GM19455 (cell line): Measurements from ENCODE around the gene ATF4.
"Not testable (repeated sequence)": the region's sequence is repeated elsewhere in the genome, so short reads cannot be mapped to it uniquely, and the experiment has no call there.

ENCODE experiments used
- ATAC-seq: cut with Tn5 transposase; IDR thresholded peaks from one replicate; pipeline ENCODE4 v1.9.1; 2021; ENCODE audit not compliant: unreplicated experiment

Gene ATF4

GRCh38 chr22:39510529-39511149, 9.7 kb upstream of the ATF4 start:
- ATAC-seq: no peak

DNA sequence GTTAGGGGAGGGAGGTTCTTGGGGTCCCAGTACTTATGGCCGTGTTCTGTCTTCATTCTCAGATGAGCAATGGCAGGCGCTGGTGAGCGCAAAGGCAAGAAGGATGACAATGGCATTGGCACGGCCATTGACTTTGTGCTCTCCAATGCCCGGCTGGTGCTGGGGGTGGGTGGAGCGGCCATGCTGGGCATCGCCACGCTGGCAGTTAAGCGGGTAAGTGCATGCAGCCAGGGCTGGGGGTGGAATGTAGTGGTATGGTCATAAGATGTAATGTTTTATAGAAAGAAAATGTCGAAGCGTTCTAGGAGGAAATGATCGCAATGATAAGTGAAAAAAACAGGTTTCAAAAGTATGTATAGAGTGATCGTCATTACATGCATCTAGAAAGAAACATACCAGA, 9.1 kb upstream of the ATF4 start:
- no peak for ATAC-seq

DNA sequence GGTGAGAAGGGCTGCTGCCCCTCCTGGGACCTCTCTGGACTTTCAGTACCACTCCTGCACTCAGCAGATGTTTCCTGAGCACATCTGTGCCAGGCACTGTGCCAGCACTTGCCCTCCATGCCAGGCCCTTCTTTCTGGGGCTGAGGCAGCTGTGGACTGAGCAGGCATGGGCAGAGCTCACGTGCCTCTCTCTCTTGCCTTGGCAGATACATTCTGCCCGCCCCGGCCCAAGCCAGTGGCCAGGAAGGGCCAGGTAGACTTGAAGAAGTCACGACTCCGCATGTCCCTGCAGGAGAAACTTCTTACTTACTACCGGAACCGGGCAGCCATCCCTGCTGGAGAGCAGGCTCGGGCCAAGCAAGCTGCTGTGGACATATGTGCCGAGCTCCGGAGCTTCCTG, 8.3 kb upstream of the ATF4 start:
- no peak for ATAC-seq

DNA sequence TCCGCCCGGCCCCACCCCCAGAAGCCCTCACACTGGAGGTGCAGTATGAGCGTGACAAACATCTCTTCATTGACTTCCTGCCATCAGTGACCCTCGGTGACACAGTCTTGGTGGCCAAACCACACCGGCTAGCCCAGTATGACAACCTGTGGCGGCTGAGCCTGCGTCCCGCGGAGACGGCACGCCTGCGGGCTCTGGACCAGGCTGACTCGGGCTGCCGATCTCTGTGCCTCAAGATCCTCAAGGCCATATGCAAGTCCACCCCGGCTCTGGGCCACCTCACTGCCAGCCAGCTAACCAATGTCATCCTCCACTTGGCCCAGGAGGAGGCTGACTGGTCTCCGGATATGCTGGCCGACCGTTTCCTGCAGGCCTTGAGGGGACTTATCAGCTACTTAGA, 6.6 kb upstream of the ATF4 start:
- ATAC-seq: no peak

DNA sequence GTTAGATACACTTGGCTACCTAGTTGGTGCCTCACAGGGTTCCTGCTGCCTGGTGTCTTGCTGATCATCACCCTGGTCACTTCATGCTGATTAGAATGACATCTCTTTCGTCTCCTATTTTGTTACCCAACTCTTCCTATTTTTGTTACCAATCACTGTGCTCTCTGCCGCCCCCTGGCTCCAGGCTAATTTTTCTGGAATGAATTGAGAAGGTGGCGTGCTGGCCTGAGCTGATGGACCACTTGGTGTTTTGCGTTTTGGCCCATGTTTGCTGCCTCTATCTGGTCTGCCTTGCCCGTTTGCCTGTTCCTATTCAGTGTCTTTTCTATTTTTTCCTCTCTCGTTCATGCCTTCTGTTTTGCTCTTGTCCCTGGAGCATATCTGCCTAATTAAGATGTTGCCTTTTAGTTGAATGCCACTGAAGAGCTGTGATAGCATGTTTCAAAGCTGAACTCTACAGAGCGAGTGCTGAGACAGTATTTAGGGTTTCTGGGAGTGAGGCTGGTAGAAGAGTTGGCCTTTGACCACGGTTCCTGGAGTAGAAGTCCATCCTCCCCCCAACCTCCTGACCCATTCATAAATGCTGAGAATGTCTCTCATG, 5.9 kb upstream of the ATF4 start:
- no peak for ATAC-seq

GRCh38 chr22:39515266-39516050, 4.9 kb upstream of the ATF4 start:
- ATAC-seq: no peak

- ATAC-seq: no peak
Observed at GRCh38 chr22:39517470-39517869, 2.9 kb upstream of the ATF4 start.

DNA sequence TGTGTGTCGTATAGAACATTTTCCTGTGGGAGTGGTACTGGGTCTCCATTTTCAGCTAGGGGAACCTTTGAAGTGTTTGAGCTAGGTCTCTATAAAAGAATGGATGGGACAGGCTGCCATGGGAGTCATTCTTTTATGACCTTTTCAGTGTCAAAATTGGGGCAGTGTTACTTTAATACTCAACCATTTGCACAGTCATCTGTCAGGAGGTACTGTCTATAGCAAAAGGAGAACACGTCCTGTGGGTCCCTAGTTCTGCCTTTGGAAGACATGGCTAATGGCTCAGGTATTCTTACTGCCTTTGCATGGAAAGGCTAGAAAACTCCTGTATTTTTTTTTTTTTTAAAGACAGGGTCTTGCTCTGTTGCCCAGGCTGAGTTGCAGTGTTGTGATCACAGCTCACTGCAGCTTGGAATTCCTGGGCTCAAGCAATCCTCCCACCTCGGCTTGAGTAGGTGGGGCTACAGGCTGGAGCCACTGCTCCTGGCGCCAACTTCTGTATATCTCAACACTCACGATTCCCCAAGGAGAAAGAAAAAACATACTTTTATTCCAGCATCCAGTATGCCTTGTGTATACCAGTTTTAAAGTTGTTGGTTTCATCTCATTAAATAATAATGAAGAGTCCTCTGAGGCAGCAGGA, 2.1 kb upstream of the ATF4 start:
- no peak for ATAC-seq

DNA sequence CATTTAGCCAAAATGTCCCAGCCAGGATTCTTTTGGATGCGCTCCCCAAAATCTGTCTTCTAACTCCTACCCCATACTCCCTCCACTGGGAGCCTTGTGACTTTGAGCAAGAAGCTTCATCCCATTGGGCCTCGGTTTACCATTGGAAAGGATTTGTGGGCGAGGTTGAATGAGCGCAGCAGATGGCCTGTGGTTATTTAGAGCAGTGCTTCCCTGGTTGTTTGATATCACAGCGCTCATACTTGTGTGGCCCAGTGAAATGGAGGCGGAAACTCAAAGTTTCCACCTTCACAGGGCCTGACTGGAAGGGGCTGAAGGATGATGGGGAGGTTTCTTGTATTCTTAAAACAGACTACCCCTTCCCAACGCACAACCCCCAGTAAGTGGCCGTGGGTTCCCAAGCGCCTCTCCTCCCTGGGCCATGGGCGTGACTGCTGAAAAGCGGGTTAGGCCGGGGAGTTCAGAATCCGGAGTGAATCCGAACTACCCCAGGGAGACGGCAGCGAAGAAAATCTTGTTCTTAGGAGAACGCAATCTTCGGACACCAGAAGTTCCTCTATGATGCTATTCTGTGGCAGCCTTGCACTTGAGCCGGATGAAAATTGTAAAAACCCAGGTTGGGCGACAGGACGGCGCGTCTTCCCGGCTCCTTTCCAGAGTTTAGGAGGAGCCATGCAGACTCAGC, 1.2 kb upstream of the ATF4 start:
- no peak for ATAC-seq

GRCh38 chr22:39519681-39520225, 609 bp upstream of the ATF4 start:
- peak; percentile 71 for ATAC-seq

DNA sequence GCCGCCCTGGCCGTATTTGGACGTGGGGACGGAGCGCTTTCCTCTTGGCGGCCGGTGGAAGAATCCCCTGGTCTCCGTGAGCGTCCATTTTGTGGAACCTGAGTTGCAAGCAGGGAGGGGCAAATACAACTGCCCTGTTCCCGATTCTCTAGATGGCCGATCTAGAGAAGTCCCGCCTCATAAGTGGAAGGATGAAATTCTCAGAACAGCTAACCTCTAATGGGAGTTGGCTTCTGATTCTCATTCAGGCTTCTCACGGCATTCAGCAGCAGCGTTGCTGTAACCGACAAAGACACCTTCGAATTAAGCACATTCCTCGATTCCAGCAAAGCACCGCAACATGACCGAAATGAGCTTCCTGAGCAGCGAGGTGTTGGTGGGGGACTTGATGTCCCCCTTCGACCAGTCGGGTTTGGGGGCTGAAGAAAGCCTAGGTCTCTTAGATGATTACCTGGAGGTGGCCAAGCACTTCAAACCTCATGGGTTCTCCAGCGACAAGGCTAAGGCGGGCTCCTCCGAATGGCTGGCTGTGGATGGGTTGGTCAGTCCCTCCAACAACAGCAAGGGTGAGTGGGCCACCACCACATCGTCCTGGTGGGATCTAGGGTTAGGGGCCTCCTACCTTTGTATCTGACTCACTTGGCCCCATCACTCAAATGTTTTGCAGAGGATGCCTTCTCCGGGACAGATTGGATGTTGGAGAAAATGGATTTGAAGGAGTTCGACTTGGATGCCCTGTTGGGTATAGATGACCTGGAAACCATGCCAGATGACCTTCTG, 934 bp downstream of the ATF4 start:
- peak; percentile 2 for ATAC-seq

- ATAC-seq: not testable (repeated sequence)
Observed at GRCh38 chr22:39522091-39522490, 1.7 kb downstream of the ATF4 start.

DNA sequence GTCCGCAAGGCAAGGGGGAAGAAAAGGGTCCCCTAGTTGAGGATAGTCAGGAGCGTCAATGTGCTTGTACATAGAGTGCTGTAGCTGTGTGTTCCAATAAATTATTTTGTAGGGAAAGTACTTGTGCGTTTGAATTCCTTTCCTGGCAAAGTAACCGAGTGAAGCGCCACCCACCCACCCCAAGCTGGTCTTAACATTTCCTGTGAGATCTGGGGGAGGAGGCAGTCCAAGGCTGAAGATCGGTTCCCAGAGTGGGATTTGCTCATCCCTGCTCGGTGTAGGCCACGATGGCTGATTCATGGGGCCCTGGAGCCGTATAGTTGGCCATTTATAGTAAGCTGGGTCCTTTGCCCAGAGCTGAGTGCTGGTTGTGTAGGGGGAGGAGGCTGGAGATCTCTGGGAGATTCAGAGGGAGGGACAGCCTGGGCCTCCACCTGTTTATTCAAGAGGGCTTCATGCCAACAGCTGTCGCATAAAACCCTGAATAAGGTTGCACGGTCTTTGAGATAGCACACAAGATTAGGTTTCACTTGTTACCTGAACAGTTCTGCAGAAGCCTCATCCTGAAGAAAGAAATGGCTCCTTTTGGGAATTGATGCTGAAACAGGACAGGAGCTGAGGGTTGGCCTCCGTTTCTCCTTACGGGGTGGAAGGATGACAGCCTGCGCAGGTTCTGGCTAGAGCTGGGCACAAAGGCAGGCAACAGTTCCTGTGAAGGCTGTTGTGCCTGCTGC, 2.4 kb downstream of the ATF4 start:
- ATAC-seq: no peak

DNA sequence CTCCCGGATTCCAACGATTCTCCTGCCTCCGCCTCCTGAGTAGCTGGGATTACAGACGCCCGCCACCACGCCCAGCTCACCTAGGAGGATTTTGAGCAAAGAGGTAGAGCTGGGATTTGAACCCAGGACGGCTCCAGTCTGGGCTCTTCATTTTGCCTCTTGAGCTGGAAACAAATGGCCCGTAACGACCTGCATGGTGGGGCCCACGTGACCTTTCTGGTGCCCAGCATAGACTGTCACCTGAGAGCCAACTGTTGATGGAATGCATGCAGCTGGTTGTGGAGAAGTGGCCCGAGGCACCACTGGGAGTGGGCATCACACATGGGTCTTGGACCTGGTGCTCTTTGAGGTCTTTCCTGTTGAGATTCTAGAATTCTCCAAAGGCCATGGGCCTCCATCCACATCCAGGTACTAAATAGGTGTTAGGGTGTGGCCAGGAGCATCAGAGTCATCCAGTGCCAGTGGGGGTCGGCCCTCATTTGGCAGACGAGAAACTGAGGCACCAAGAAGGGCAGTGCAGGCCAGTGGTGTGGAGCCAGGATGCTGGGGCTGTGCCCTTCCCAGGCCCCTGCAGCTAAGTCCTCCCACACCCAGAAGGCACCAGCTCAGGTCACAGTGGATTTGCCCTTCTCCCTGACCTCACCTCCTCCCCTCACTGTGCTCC, 3.9 kb downstream of the ATF4 start:
- ATAC-seq: no peak

DNA sequence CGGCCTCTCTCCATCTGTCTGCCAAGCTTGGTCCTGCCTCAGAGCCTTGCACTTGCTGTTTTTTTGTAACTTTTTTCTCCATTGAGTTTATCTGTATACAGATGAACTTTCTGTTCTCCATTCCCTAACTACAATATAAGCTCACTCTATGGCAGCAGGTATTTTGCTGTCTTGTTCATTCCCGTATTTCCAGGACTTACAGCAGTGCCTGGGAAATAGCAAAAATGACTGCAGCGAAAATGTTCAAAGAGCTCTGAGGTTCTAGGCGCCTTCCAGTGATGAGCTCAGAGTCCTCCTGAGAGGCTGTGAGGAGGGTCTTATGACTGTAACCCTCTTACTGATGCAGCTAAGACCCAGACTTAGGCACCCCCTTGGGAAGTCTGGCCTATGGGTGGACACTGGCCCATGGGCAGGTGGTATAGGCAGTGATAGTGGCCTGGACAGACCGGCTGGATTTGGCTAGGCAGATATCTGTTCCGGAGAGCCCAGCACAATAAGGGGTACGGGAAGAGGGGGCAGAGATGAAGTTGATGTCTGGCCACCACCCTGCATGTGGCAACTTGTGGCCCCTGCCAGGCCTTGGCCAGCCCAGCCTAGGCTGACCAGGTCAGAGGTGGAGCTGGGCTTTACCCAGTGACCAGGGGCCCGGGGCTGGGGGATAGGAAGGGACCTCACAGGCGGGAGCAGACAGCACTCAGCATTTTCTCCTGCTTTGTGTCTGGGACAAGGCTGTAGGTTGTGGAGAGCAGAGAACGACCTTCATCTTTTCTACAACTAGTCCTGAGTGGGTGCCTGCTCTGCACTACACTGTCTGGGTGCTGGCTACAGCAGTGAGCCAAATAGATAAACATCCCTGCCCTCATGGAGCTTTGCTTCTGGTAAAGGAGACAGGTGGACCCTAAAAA, 4.6 kb downstream of the ATF4 start:
- ATAC-seq: no peak

GRCh38 chr22:39525658-39525975, 5.3 kb downstream of the ATF4 start:
- no peak for ATAC-seq

DNA sequence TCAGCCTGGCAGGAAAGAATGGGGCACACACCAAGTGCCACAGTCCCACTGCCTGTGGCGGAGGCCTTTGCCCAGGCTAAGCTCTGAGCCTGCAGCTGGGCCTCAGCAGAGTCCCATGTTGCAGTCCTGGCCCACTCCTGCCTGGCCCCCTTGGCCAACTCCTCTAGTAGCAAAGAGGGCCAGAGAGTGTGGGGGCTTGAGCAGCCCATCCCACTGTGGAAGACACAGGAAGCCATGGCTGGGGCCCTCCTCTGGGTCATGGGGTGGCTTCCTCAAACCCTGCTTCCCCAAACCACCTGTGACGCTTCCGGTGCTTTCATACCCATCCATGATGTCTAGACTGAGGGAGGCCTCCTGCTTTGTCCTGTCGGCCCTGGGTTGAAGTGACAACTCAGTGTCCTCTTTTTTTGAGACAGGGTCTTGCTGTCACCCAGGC, 6.4 kb downstream of the ATF4 start:
- ATAC-seq: no peak

DNA sequence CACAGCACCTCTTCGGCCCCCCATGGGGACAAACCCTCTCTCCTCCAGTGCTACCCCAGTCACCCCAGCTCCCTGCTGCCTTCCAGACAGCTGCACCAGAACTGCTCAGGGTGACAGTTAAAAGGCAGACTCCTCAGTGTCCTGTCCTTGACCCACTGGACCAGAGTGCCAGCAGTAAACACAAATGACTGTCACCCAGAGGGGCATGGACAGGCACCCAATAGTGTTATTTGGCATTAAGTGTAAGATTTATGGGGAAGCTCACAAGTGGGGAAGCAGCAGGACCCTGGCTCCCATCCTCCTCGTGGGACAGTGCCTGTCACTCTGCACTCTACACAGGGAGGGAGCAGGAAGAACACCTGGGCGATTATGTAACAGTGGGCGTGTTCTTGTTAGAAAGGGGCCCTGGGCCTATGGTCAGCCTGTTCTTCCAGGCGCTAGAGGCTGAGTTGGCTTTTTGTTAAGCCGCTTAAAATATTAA, 7.2 kb downstream of the ATF4 start:
- ATAC-seq: no peak
